Transverse colon (tissue), 4 donors: ENCODE results near the gene EXOSC10. TPM values are rescaled to one million over a fixed set of nuclear protein-coding genes. Genes with fewer than 3 reads are reported as not detected.
"Not testable (repeated sequence)": the region's sequence is repeated elsewhere in the genome, so short reads cannot be mapped to it uniquely, and the experiment has no call there.

Source experiments
- DNase-seq: peaks from one replicate; pipeline ENCODE4 v3.0.0-alpha.2; 2019
- H3K27ac ChIP-seq, 4 donors: fragments of 200-600 bp; sonication (generic); 2 replicates each; pipeline ENCODE4 v1.5.1; 2016 to 2018; ENCODE audit warnings: inconsistent platforms in 4 of 4
- H3K27me3 ChIP-seq: fragments of 200-600 bp; sonication (generic); 2 replicates; pipeline ENCODE4 v1.5.1; 2017; ENCODE audit warnings: inconsistent platforms
- H3K36me3 ChIP-seq, 4 donors: fragments of 200-600 bp; sonication (generic); 2 replicates each; pipeline ENCODE4 v1.5.1; 2017 to 2019; ENCODE audit warnings: inconsistent platforms in 4 of 4
- H3K4me1 ChIP-seq, 4 donors: fragments of 200-600 bp; sonication (generic); 2 replicates each; pipeline ENCODE4 v1.5.1; 2017 to 2020; ENCODE audit warnings: inconsistent platforms in 4 of 4
- H3K4me3 ChIP-seq, 4 donors: fragments of 200-600 bp; sonication (generic); 1 replicate in 1 of 4; 2 replicates in 3 of 4; pipeline versions ENCODE4 v1.5.1 to v1.6.1; 2017 to 2019; ENCODE audit warnings: inconsistent platforms in 4 of 4
- H3K9me3 ChIP-seq, 2 donors: fragments of 200-600 bp; sonication (generic); 2 replicates each; pipeline ENCODE4 v1.5.1; 2017 to 2019; ENCODE audit warnings: inconsistent platforms in 2 of 2
- EP300 ChIP-seq: sonication (generic); formaldehyde crosslinking; IDR thresholded peaks from one replicate; pipeline ENCODE4 v1.6.1; 2017; ENCODE audit warnings: antibody characterized with exemption, low read depth
- POLR2A ChIP-seq: fragments of 450-650 bp; IDR thresholded peaks from one replicate; pipeline ENCODE4 v1.6.1; 2016; ENCODE audit warnings: antibody characterized with exemption, mild to moderate bottlenecking, moderate library complexity
- POLR2AphosphoS5 ChIP-seq, 3 donors: sonication (generic); formaldehyde crosslinking; IDR thresholded peaks; one replicate each; pipeline ENCODE4 v1.6.1; 2016; ENCODE audit warnings: antibody characterized with exemption in 3 of 3
- WGBS, 2 donors: methylation state at CpG; one replicate each; pipeline ENCODE4 v1.1.5; 2018; ENCODE audit warnings: low coverage in 1 of 2; 5-methylcytosine and 5-hydroxymethylcytosine counted together
- in situ Hi-C, 4 donors: fragments of 200-750 bp; cut with MboI; loops; one replicate each; pipeline versions ENCODE4 v1.15.0 to v1.15.1; 2017; ENCODE audit warnings: low sequenced_read_pairs in 3 of 4, low pct_ligation_motif_present in 1 of 4, low pct_unique_long_range_greater_than_20kb in 1 of 4
- intact Hi-C: fragments of 100-400 bp; cut with DNase I; formaldehyde crosslinking; loops from one replicate; pipeline ENCODE4 v1.15.1; 2023; ENCODE audit warnings: low total_unique reads
- total RNA-seq, 4 donors: library from RNA; depleted of rRNA; stranded (reverse); fragments of >200 nt; gene quantifications; one replicate each; pipeline ENCODE4 v1.1.0, GENCODE V29; 2016
- TF ChIP-seq, protein P1 (sequence below), 5 experiments: fragments of 200-600 bp in 3 of 5; fragments of 450-650 bp in 2 of 5; sonication (generic) in 3 of 5; IDR thresholded peaks; 1 replicate in 2 of 5; 2 replicates in 3 of 5; pipeline ENCODE4 v1.5.1; 2016 to 2017; ENCODE audit warnings: antibody characterized with exemption in 5 of 5, inconsistent platforms in 3 of 5, mild to moderate bottlenecking in 2 of 5, moderate library complexity in 1 of 5

Gene EXOSC10
- total RNA-seq, 4 donors from 2014 or later, result 43.8 to 113 (median 68.7) TPM

DNA sequence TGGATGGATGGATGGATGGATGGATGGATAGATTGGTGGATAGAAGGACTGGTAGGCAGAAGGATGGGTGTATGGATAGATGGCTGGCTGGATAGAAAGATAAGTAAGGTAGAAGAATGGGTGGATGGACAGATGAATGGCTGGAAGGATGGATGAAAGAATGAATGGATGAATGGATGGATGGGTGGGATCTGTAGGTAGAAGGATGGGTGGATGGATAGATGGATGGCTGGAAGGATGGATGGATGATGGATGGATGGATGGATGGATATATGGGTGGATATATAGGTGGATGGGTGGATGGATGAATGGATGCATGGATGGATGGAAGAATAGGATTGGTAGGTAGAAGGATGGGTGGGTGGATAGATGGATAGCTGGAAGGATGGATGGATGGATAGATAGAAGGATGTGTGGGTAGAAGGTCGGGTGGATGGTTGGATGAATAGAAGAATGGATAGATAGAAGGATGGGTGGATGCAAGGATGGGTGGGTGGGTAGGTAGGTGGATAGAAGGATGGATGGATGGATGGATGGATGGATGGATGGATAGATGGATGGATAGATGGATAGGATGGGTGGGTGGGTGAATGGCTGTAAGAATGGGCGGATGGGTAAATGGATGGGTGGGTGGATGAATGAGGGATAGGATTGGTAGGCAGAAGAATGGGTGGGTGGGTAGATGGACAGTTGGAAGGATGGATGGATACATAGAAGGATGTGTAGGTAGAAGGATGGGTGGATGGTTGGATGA lies 60.1 kb downstream of the EXOSC10 start:
- no peaks in the 10 kb centered on the region for H3K27me3 ChIP-seq
- DNase-seq, result no peak
- intact Hi-C loops, result loop anchor here (5.0 kb wide), 1 partner anchor 603 kb away; no protein-coding TSS in a partner anchor
- 68 to 73% methylated on average over 2 of the region's 2 CpGs for WGBS, 2 donors
- H3K4me3 ChIP-seq, result no peak overlapping the region
- in situ Hi-C loops, result loop anchor here in 3 of 4 donors (10.0 to 25.0 kb wide), 2 partner anchors 595 to 598 kb away; no protein-coding TSS in a partner anchor
- no peak overlapping the region for H3K27ac ChIP-seq
- H3K36me3 ChIP-seq, result no peaks in the 10 kb centered on the region
- no peaks in the 10 kb centered on the region for H3K9me3 ChIP-seq
- H3K4me1 ChIP-seq, result peaks cover 0 to 9% (median 3%) of the 10 kb centered on the region in 4 donors
- TF ChIP-seq POLR2A, result no peak
- TF ChIP-seq, protein P1, sequence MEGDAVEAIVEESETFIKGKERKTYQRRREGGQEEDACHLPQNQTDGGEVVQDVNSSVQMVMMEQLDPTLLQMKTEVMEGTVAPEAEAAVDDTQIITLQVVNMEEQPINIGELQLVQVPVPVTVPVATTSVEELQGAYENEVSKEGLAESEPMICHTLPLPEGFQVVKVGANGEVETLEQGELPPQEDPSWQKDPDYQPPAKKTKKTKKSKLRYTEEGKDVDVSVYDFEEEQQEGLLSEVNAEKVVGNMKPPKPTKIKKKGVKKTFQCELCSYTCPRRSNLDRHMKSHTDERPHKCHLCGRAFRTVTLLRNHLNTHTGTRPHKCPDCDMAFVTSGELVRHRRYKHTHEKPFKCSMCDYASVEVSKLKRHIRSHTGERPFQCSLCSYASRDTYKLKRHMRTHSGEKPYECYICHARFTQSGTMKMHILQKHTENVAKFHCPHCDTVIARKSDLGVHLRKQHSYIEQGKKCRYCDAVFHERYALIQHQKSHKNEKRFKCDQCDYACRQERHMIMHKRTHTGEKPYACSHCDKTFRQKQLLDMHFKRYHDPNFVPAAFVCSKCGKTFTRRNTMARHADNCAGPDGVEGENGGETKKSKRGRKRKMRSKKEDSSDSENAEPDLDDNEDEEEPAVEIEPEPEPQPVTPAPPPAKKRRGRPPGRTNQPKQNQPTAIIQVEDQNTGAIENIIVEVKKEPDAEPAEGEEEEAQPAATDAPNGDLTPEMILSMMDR (IDR thresholded peaks at IDR 0.05), result no peak
- no peak for TF ChIP-seq EP300
- TF ChIP-seq POLR2AphosphoS5 (IDR thresholded peaks at IDR 0.05), result no peak

DNA sequence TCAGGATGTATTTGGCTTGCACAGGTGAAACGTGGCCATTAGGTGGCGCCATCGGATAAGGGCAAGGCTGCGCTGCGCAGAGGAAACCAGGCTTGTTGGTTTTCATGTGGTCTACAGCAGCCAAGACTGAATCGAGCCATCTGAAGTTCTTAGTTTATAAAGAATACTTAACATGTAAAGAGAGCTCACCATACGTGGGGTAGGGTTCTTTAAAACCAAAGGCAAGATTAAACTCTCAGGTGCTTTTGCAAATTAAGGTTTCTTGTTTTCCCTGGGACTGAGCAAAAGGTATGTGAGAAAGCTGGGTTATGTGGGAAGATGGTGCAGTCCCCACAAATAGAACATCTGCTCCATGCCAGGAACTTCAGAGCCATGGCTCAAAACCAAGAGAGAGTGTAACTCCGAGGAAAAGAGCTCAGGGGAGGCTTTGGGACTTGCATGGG lies 61.9 kb downstream of the EXOSC10 start:
- TF ChIP-seq POLR2AphosphoS5 (IDR thresholded peaks at IDR 0.05) (peak in 1 of 3 donors; percentile 31), POLR2A (no peak), EP300 (no peak)
- TF ChIP-seq, protein P1 (IDR thresholded peaks at IDR 0.05), result peak; percentile 90 to 96 (median 94)
- Histone ChIP-seq H3K9me3 (no peaks in the 10 kb centered on the region), H3K4me1 (peaks cover 0 to 9% (median 3%) of the 10 kb centered on the region in 4 donors), H3K27ac (no peak overlapping the region), H3K36me3 (no peaks in the 10 kb centered on the region), H3K4me3 (no peak overlapping the region), H3K27me3 (no peaks in the 10 kb centered on the region)
- in situ Hi-C loops (loop anchor here in 3 of 4 donors (10.0 to 25.0 kb wide), 2 partner anchors 597 to 600 kb away; no protein-coding TSS in a partner anchor), intact Hi-C loops (loop anchor here (5.0 kb wide), 1 partner anchor 605 kb away; no protein-coding TSS in a partner anchor)
- DNase-seq, result peak; percentile 91
- WGBS, 2 donors, result 2% methylated on average over 8 of the region's 8 CpGs; no CpG with 5 or more reads in 1 of the 2 donors

DNA sequence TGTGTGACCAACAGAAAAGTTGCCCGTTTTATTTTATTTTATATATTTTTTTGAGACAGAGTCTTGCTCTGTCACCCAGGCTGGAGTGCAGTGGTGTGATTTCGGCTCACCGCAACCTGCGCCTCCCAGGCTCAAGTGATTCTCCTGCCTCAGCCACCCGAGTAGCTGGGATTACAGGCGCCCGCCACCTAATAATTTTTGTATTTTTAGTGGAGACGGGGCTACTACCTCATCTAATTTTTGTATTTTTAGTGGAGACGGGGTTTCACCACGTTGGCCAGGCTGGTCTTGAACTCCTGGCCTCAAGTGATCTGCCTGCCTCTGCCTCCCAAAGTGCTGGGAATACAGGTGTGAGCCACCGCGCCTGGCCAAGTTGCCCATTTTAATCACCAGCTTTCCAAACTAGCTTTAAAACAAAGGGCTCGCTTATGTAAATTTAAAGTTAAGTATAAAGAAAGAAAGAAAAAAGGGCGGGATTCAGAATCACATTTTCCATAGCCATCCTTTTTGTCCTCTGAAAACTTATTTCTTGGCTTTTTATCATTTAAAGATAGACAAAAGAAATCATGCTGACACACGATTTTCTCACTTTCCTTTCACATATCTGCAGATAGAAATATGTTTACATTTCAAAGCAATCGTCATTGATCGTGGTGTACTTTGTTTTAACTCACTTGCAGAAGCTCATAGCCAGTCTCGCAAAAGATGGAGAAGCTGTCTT lies 62.5 kb downstream of the EXOSC10 start:
- WGBS, 2 donors, result 36 to 54% methylated on average over 10 to 18 of the region's 18 CpGs
- H3K27ac ChIP-seq, H3K9me3 ChIP-seq, H3K36me3 ChIP-seq, H3K4me1 ChIP-seq, H3K4me3 ChIP-seq, DNase-seq, H3K27me3 ChIP-seq: not testable (repeated sequence)
- intact Hi-C loops, result loop anchor here (5.0 kb wide), 1 partner anchor 605 kb away; no protein-coding TSS in a partner anchor
- in situ Hi-C loops, result loop anchor here in 3 of 4 donors (10.0 to 25.0 kb wide), 2 partner anchors 598 to 600 kb away; no protein-coding TSS in a partner anchor

DNA sequence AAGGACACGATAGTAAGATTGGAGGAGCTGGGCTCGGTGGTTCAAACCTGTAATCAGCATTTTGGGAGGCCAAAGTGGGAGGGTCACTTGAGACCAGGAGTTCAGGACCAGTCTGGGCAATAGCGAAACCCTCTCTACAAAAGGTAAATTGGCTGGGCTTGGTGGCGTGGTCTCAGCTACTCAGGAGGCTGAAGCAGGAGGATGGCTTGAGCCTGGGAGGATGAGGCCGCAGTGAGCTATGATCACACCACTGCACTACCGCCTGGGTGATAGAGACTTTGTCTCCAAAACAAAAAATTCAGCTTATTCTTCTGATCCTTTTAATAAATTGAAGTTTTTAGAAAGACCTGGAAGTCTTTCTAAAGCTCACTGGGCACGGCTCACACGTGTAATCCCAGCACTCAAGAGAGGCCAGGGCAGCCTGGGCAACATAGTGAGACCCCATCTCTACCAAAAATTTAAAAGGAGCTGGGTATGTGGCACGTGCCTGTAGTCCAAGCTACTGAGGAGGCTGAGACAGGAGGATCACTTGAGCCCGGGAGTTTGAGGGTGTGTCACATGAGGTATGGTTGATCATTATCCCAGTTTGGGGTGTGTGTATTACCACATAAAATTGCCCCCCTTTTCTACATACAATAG lies 67.9 kb downstream of the EXOSC10 start:
- Histone ChIP-seq H3K27ac (no peak overlapping the region), H3K36me3 (no peaks in the 10 kb centered on the region), H3K9me3 (no peaks in the 10 kb centered on the region), H3K4me3 (no peak overlapping the region), H3K27me3 (no peaks in the 10 kb centered on the region), H3K4me1 (no peaks in the 10 kb centered on the region)
- no peak for TF ChIP-seq POLR2AphosphoS5 (IDR thresholded peaks at IDR 0.05)
- TF ChIP-seq POLR2A, result no peak
- TF ChIP-seq, protein P1 (IDR thresholded peaks at IDR 0.05), result no peak
- no peak for TF ChIP-seq EP300
- DNase-seq, result no peak
- 86 to 89% methylated on average over 4 to 10 of the region's 10 CpGs for WGBS, 2 donors
- in situ Hi-C loops (loop anchor here in 3 of 4 donors (10.0 to 25.0 kb wide), 2 partner anchors 603 to 606 kb away; no protein-coding TSS in a partner anchor), intact Hi-C loops (no loop called here)
